Nephron (organoid): ENCODE data around the gene ARHGDIB.

Source experiments
- H3K27ac Mint-ChIP-seq, 3 experiments: 2 replicates each; pipeline ENCODE4 v1.8.0; 2020; ENCODE audit warnings: mixed read lengths in 3 of 3, mild to moderate bottlenecking in 2 of 3, moderate library complexity in 1 of 3
- H3K27me3 Mint-ChIP-seq: 2 replicates; pipeline ENCODE4 v1.8.0; 2021; ENCODE audit warnings: low read depth, mild to moderate bottlenecking, moderate library complexity, mixed read lengths
- H3K36me3 Mint-ChIP-seq: 2 replicates; pipeline ENCODE4 v1.8.0; 2020; ENCODE audit warnings: low read depth, mixed read lengths
- H3K4me1 Mint-ChIP-seq: 2 replicates; pipeline ENCODE4 v1.8.0; 2020; ENCODE audit warnings: mixed read lengths
- H3K4me3 Mint-ChIP-seq, 3 experiments: 2 replicates each; pipeline ENCODE4 v1.8.0; 2020; ENCODE audit warnings: mild to moderate bottlenecking in 3 of 3, mixed read lengths in 3 of 3, moderate library complexity in 2 of 3
- H3K9me3 Mint-ChIP-seq: 2 replicates; pipeline ENCODE4 v1.8.0; 2020; ENCODE audit warnings: mixed read lengths
- CTCF ChIP-seq, 3 experiments: fragments of 200-600 bp; sonication (generic); IDR thresholded peaks; one replicate each; pipeline ENCODE4 v1.5.0; 2021; ENCODE audit warnings: antibody characterized with exemption in 3 of 3; ENCODE audit not compliant: unreplicated experiment in 3 of 3

The ARHGDIB gene

GRCh38 chr12:14959463-14959862, 1.9 kb downstream of the ARHGDIB start:
- H3K27me3 Mint-ChIP-seq: no peaks in the 10 kb centered on the region
- no peaks in the 10 kb centered on the region for H3K36me3 Mint-ChIP-seq
- no peak overlapping the region for H3K27ac Mint-ChIP-seq
- no peak for TF ChIP-seq CTCF (IDR thresholded peaks at IDR 0.05; ENCODE audit: unreplicated experiment in 3 of 3)
- no peaks in the 10 kb centered on the region for H3K9me3 Mint-ChIP-seq
- H3K4me3 Mint-ChIP-seq: no peak overlapping the region
- peaks cover 12% of the 10 kb centered on the region for H3K4me1 Mint-ChIP-seq

GRCh38 chr12:14959126-14959440, 2.3 kb downstream of the ARHGDIB start:
- H3K4me1 Mint-ChIP-seq: peaks cover 12% of the 10 kb centered on the region
- TF ChIP-seq CTCF (IDR thresholded peaks at IDR 0.05; ENCODE audit: unreplicated experiment in 3 of 3): no peak
- no peak overlapping the region for H3K27ac Mint-ChIP-seq
- no peak overlapping the region for H3K4me3 Mint-ChIP-seq
- no peaks in the 10 kb centered on the region for H3K9me3 Mint-ChIP-seq
- no peaks in the 10 kb centered on the region for H3K36me3 Mint-ChIP-seq
- no peaks in the 10 kb centered on the region for H3K27me3 Mint-ChIP-seq

GRCh38 chr12:14958361-14959125, 2.9 kb downstream of the ARHGDIB start:
- H3K4me3 Mint-ChIP-seq: no peak overlapping the region
- peaks cover 12% of the 10 kb centered on the region for H3K4me1 Mint-ChIP-seq
- H3K9me3 Mint-ChIP-seq: no peaks in the 10 kb centered on the region
- H3K27me3 Mint-ChIP-seq: no peaks in the 10 kb centered on the region
- no peaks in the 10 kb centered on the region for H3K36me3 Mint-ChIP-seq
- peak overlapping the region in 1 of 3 experiments; percentile 0 for H3K27ac Mint-ChIP-seq
- no peak for TF ChIP-seq CTCF (IDR thresholded peaks at IDR 0.05; ENCODE audit: unreplicated experiment in 3 of 3)

GRCh38 chr12:14957551-14958168, 3.7 kb downstream of the ARHGDIB start:
- no peaks in the 10 kb centered on the region for H3K9me3 Mint-ChIP-seq
- no peak overlapping the region for H3K4me3 Mint-ChIP-seq
- H3K27me3 Mint-ChIP-seq: no peaks in the 10 kb centered on the region
- TF ChIP-seq CTCF (IDR thresholded peaks at IDR 0.05; ENCODE audit: unreplicated experiment in 3 of 3): no peak
- peaks cover 12% of the 10 kb centered on the region for H3K4me1 Mint-ChIP-seq
- no peaks in the 10 kb centered on the region for H3K36me3 Mint-ChIP-seq
- peak overlapping the region in 1 of 3 experiments; percentile 0 for H3K27ac Mint-ChIP-seq

GRCh38 chr12:14956905-14957304, 4.5 kb downstream of the ARHGDIB start:
- Mint-ChIP-seq H3K4me3 (no peak overlapping the region), H3K36me3 (no peaks in the 10 kb centered on the region), H3K4me1 (peaks cover 17% of the 10 kb centered on the region), H3K27ac (no peak overlapping the region), H3K9me3 (no peaks in the 10 kb centered on the region), H3K27me3 (no peaks in the 10 kb centered on the region)
- no peak for TF ChIP-seq CTCF (IDR thresholded peaks at IDR 0.05; ENCODE audit: unreplicated experiment in 3 of 3)
